Natural killer cell (primary cell): Measurements from ENCODE around the gene SDC1. TPM values are rescaled to one million over a fixed set of nuclear protein-coding genes. Genes with fewer than 3 reads are reported as not detected.

Experiments
- ATAC-seq, 3 donors: fragments of 150-1000 bp in 2 of 3; fragments of 200-7000 bp in 1 of 3; cut with Tn5 transposase; 1 replicate in 1 of 3; 2 replicates in 2 of 3; pipeline ENCODE4 v1.10.0; 2021; ENCODE audit warnings: mild to moderate bottlenecking in 2 of 3, moderate library complexity in 2 of 3
- DNase-seq, 2 donors: peaks; one replicate each; pipeline versions ENCODE4 v3.0.0 to v3.0.0-alpha.2; 2013 to 2021; ENCODE audit warnings: mixed read lengths in 1 of 2
- H3K27ac ChIP-seq: one replicate; pipeline ENCODE4 v1.5.1; 2013; ENCODE audit warnings: mild to moderate bottlenecking, low read length
- H3K27me3 ChIP-seq: one replicate; pipeline ENCODE4 v1.6.1; 2013; ENCODE audit warnings: low read length; ENCODE audit not compliant: control insufficient read depth, insufficient read depth
- H3K36me3 ChIP-seq: one replicate; pipeline ENCODE4 v1.6.1; 2013; ENCODE audit warnings: low read length; ENCODE audit not compliant: control insufficient read depth, insufficient read depth
- H3K4me1 ChIP-seq: one replicate; pipeline ENCODE4 v1.6.1; 2013; ENCODE audit warnings: low read length; ENCODE audit not compliant: control insufficient read depth, insufficient read depth
- H3K4me3 ChIP-seq: one replicate; pipeline ENCODE4 v1.5.1; 2013; ENCODE audit warnings: low read length
- H3K9me3 ChIP-seq: one replicate; pipeline ENCODE4 v1.6.1; 2013; ENCODE audit warnings: low read length; ENCODE audit not compliant: control insufficient read depth, insufficient read depth
- H3K27ac Mint-ChIP-seq, 2 donors: one replicate each; pipeline ENCODE4 v1.8.0; 2022; ENCODE audit warnings: mild to moderate bottlenecking in 2 of 2, mixed read lengths in 2 of 2, moderate library complexity in 1 of 2
- H3K27me3 Mint-ChIP-seq, 2 donors: one replicate each; pipeline ENCODE4 v1.8.0; 2022; ENCODE audit warnings: low read depth in 2 of 2, mixed read lengths in 2 of 2
- H3K36me3 Mint-ChIP-seq: one replicate; pipeline ENCODE4 v1.8.0; 2022; ENCODE audit warnings: mixed read lengths
- H3K4me1 Mint-ChIP-seq, 2 donors: one replicate each; pipeline ENCODE4 v1.8.0; 2022; ENCODE audit warnings: mixed read lengths in 2 of 2
- H3K4me3 Mint-ChIP-seq: one replicate; pipeline ENCODE4 v1.8.0; 2022; ENCODE audit warnings: mild to moderate bottlenecking, moderate library complexity, mixed read lengths
- H3K9me3 Mint-ChIP-seq, 2 donors: one replicate each; pipeline ENCODE4 v1.8.0; 2022; ENCODE audit warnings: mixed read lengths in 2 of 2
- WGBS: methylation state at CpG from one replicate; pipeline ENCODE4 v1.1.7; 2013; ENCODE audit warnings: missing lambda C conversion rate; ENCODE audit not compliant: insufficient coverage; 5-methylcytosine and 5-hydroxymethylcytosine counted together
- intact Hi-C: fragments of 100-400 bp; cut with micrococcal nuclease; formaldehyde crosslinking; loops from one replicate; pipeline ENCODE4 v1.14.2; 2022
- total RNA-seq, 4 donors: library from RNA; stranded (reverse); fragments of 120-200 nt in 1 of 4; gene quantifications; one replicate each; pipeline versions ENCODE4 v1.2.3 to v1.2.4, GENCODE V29; 2013 to 2022
- TF ChIP-seq, protein P1 (sequence below): fragments of 200-600 bp; IDR thresholded peaks from one replicate; pipeline ENCODE4 v1.8.0; 2022; ENCODE audit warnings: antibody characterized with exemption

SDC1 gene
- total RNA-seq, 3 donors from 2014 or later (not counting 1 experiment from before 2014, with no cell fraction given) = 0.63 TPM; not detected in 2

DNA sequence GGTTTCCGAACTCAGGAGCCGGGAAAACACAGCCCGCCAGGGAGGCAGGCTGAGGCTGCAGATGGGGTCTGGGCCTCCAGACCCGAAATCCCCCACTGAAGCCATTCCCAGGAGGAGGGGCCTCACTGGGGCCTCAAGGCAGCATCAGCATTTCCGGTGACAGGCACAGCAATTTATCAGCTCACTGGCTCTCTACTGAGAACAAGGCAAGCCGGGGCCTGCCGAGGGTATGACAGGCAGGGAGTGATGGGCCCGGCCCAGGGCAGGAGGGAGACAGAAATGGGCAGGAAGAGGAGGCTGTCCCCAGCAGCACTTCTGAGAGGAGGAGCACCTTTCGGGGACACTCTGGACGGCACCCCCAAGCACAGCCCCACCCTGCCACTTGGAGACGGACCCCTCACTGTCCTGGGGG, 12.5 kb downstream of the SDC1 start:
- Histone ChIP-seq H3K9me3 (no peaks in the 10 kb centered on the region), H3K27ac (no peak overlapping the region), H3K27me3 (no peaks in the 10 kb centered on the region), H3K4me1 (no peaks in the 10 kb centered on the region), H3K4me3 (no peak overlapping the region), H3K36me3 (no peaks in the 10 kb centered on the region)
- Mint-ChIP-seq H3K4me1 (no peaks in the 10 kb centered on the region), H3K9me3 (no peaks in the 10 kb centered on the region), H3K27me3 (no peaks in the 10 kb centered on the region), H3K27ac (no peak overlapping the region), H3K36me3 (no peaks in the 10 kb centered on the region), H3K4me3 (no peak overlapping the region)
- intact Hi-C loops = no loop called here
- DNase-seq (no peak), ATAC-seq (no peak)
- 60% methylated on average over 11 of the region's 11 CpGs for WGBS
- TF ChIP-seq, protein P1, sequence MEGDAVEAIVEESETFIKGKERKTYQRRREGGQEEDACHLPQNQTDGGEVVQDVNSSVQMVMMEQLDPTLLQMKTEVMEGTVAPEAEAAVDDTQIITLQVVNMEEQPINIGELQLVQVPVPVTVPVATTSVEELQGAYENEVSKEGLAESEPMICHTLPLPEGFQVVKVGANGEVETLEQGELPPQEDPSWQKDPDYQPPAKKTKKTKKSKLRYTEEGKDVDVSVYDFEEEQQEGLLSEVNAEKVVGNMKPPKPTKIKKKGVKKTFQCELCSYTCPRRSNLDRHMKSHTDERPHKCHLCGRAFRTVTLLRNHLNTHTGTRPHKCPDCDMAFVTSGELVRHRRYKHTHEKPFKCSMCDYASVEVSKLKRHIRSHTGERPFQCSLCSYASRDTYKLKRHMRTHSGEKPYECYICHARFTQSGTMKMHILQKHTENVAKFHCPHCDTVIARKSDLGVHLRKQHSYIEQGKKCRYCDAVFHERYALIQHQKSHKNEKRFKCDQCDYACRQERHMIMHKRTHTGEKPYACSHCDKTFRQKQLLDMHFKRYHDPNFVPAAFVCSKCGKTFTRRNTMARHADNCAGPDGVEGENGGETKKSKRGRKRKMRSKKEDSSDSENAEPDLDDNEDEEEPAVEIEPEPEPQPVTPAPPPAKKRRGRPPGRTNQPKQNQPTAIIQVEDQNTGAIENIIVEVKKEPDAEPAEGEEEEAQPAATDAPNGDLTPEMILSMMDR = no peak

DNA sequence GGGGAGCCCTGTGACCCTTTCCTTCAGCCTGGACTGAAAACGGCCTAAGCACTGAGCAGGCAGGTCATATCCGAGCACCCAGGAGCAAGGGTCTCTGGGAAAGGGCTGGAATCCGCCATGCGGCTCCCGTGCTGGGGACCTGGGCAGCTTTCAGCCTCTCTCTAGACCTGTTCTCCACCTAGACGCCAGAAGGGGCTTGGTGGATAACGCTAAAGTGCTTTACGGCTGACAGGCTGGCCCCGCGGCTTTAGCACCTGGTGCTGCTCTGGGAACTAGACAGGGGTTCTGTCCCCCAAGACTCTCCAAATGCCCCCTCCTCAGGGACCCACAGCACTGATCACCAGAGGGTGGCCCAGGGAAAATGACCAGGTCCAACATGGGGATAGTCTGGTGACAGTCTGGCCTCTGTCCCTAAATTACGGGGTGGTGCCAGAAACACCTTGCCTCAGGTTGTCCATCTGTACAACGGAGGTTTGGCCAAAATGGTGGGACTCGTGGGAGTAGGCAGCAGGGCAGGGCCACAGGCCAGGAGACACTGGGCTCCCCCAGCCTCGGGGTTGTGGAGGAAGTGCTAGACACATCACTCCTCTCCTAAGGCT, 13.0 kb downstream of the SDC1 start:
- DNase-seq (no peak), ATAC-seq (no peak)
- H3K9me3 Mint-ChIP-seq = no peaks in the 10 kb centered on the region
- no peak overlapping the region for H3K4me3 Mint-ChIP-seq
- H3K27me3 ChIP-seq = no peaks in the 10 kb centered on the region
- H3K27me3 Mint-ChIP-seq = no peaks in the 10 kb centered on the region
- no peaks in the 10 kb centered on the region for H3K4me1 ChIP-seq
- intact Hi-C loops = no loop called here
- TF ChIP-seq, protein P1 = no peak
- no peaks in the 10 kb centered on the region for H3K9me3 ChIP-seq
- no peaks in the 10 kb centered on the region for H3K36me3 Mint-ChIP-seq
- no peaks in the 10 kb centered on the region for H3K36me3 ChIP-seq
- no peak overlapping the region for H3K27ac ChIP-seq
- 86% methylated on average over 14 of the region's 14 CpGs for WGBS
- H3K27ac Mint-ChIP-seq = no peak overlapping the region
- H3K4me1 Mint-ChIP-seq = no peaks in the 10 kb centered on the region
- no peak overlapping the region for H3K4me3 ChIP-seq

DNA sequence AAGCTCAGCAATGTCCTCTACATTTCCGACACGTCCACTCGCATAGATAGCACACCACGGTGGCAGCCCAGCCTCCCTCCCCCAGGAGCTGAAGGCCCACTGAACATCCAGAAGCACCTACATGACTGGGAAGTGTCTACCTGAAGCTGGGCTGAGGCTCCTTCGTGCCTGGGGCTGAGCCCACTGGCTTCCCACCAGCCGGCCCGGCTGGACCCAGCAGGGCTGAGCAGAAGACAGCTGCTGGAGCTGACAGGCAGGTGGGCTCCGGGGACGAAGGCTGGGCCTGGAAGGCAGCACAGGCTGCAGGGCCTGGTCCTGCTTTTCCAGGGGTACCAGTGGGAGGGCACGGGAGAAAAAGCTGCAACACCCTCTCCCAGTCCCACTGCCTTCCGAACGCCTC, 13.5 kb downstream of the SDC1 start:
- Histone ChIP-seq H3K9me3 (no peaks in the 10 kb centered on the region), H3K27ac (no peak overlapping the region), H3K27me3 (no peaks in the 10 kb centered on the region), H3K4me3 (no peak overlapping the region), H3K36me3 (no peaks in the 10 kb centered on the region), H3K4me1 (no peaks in the 10 kb centered on the region)
- Mint-ChIP-seq H3K27ac (no peak overlapping the region), H3K36me3 (no peaks in the 10 kb centered on the region), H3K27me3 (no peaks in the 10 kb centered on the region), H3K4me1 (no peaks in the 10 kb centered on the region), H3K9me3 (no peaks in the 10 kb centered on the region), H3K4me3 (no peak overlapping the region)
- DNase-seq = no peak
- TF ChIP-seq, protein P1 = no peak
- 85% methylated on average over 12 of the region's 12 CpGs for WGBS
- intact Hi-C loops = no loop called here
- no peak for ATAC-seq

DNA sequence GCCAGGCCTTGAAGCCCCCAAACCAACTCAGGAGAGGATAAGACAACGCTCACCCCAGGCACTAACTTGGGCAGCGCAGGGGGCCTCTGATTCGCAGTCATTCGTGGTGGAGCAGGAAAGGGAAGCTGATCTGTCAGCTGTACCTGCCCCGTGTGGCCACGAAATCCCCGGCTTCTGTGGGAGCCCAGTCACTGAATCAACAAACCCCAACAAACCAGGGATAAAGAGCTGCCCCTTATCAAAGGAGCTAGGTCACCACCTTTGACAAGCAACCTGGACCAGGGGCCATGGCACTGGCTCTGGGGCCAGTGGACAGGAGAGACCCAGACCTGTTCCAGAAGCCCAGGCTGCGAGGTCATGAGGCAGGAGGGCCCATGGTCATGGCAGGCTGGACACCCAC, 14.5 kb downstream of the SDC1 start:
- no peaks in the 10 kb centered on the region for H3K9me3 Mint-ChIP-seq
- intact Hi-C loops = no loop called here
- no peaks in the 10 kb centered on the region for H3K4me1 ChIP-seq
- no peaks in the 10 kb centered on the region for H3K9me3 ChIP-seq
- no peaks in the 10 kb centered on the region for H3K36me3 Mint-ChIP-seq
- H3K27me3 ChIP-seq = no peaks in the 10 kb centered on the region
- TF ChIP-seq, protein P1 = no peak
- H3K4me3 ChIP-seq = no peak overlapping the region
- H3K4me1 Mint-ChIP-seq = no peaks in the 10 kb centered on the region
- no peak overlapping the region for H3K4me3 Mint-ChIP-seq
- H3K27ac Mint-ChIP-seq = no peak overlapping the region
- DNase-seq (no peak), ATAC-seq (no peak)
- 40% methylated on average over 8 of the region's 8 CpGs for WGBS
- H3K27ac ChIP-seq = no peak overlapping the region
- no peaks in the 10 kb centered on the region for H3K36me3 ChIP-seq
- no peaks in the 10 kb centered on the region for H3K27me3 Mint-ChIP-seq
